ENCODE results near the gene ZBTB44.
"Not testable (repeated sequence)": the region's sequence is repeated elsewhere in the genome, so short reads cannot be mapped to it uniquely, and the experiment has no call there.

The ZBTB44 gene

GRCh38 chr11:130194241-130195023 is 120.3 kb downstream of the ZBTB44 start:
- no peak for DNase-seq (ENCODE audit: low read depth)

- not testable (repeated sequence) for DNase-seq (ENCODE audit: low read depth)
Observed at GRCh38 chr11:130193551-130193950, 121.2 kb downstream of the ZBTB44 start.

GRCh38 chr11:130192845-130193267 is 121.9 kb downstream of the ZBTB44 start:
- DNase-seq (ENCODE audit: low read depth): no peak

GRCh38 chr11:130191896-130192295 is 122.8 kb downstream of the ZBTB44 start:
- no peak for DNase-seq (ENCODE audit: low read depth)

- DNase-seq (ENCODE audit: low read depth): no peak
Observed at GRCh38 chr11:130190371-130190881, 124.3 kb downstream of the ZBTB44 start.

GRCh38 chr11:130189492-130190210 is 125.1 kb downstream of the ZBTB44 start:
- DNase-seq (ENCODE audit: low read depth): no peak

- no peak for DNase-seq (ENCODE audit: low read depth)
Observed at GRCh38 chr11:130188585-130189347, 126.0 kb downstream of the ZBTB44 start.

GRCh38 chr11:130188047-130188446 is 126.7 kb downstream of the ZBTB44 start:
- no peak for DNase-seq (ENCODE audit: low read depth)

- DNase-seq (ENCODE audit: low read depth): no peak
Observed at GRCh38 chr11:130187096-130187495, 127.6 kb downstream of the ZBTB44 start.

- DNase-seq (ENCODE audit: low read depth): no peak
Observed at GRCh38 chr11:130183878-130184610, 130.7 kb downstream of the ZBTB44 start.

- DNase-seq (ENCODE audit: low read depth): no peak
Observed at GRCh38 chr11:130181295-130182272, 133.1 kb downstream of the ZBTB44 start.

GRCh38 chr11:130180896-130181294 is 133.8 kb downstream of the ZBTB44 start:
- no peak for DNase-seq (ENCODE audit: low read depth)

GRCh38 chr11:130180491-130180890 is 134.2 kb downstream of the ZBTB44 start:
- no peak for DNase-seq (ENCODE audit: low read depth)

- DNase-seq (ENCODE audit: low read depth): no peak
Observed at GRCh38 chr11:130179396-130180306, 135.1 kb downstream of the ZBTB44 start.

GRCh38 chr11:130178441-130179339 is 136.0 kb downstream of the ZBTB44 start:
- no peak for DNase-seq (ENCODE audit: low read depth)

GRCh38 chr11:130177782-130178181 is 136.9 kb downstream of the ZBTB44 start:
- no peak for DNase-seq (ENCODE audit: low read depth)

All from stimulated activated CD8-positive, alpha-beta memory T cell treated with anti-CD3 and anti-CD28 coated beads, Interleukin-4, amount 100 ng/mL, for 24 hours (primary cell).